ENCODE data around the gene ANKRD11.
A peak's percentile ranks its signal among the peaks of the same experiment; 100 is the strongest.
"Not testable (repeated sequence)": the region's sequence is repeated elsewhere in the genome, so short reads cannot be mapped to it uniquely, and the experiment has no call there.

The ANKRD11 gene

DNA sequence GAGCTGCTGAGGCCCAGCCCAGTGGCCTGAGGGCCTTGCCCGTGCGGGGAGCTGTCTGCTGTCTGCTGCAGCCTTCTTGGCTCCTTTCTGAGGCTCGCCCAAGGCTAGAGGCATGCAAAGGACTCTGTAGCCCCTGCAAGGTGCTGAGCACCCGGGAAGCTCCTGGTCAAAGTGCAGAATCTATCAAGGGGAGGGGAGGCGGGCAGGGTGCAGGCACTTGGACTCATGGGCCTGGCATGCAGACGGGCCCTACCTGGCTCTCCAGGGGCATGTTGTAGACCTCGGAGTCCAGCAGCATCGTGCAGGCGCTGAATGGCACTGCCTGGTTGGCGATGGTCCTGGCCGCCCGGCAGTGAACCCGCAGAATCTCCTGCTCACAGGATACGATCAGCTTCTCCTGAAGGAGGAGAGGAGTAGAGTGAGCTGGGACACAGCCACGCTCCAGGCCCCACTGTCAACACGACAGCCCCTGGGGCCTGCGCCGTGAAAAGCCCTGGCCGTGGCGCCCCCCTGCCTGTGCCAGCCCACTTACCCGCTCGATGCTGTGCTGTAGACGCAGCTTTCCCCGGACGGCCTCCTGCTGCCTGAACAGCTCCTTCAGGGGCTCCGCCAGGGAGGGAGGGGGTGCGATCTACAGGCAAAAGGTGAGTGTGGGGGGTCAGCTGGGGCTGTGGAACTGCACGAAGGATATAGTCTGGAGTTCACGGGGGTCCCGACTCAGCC lies 215.6 kb downstream of the ANKRD11 start:
- DNase-seq: no peak

DNA sequence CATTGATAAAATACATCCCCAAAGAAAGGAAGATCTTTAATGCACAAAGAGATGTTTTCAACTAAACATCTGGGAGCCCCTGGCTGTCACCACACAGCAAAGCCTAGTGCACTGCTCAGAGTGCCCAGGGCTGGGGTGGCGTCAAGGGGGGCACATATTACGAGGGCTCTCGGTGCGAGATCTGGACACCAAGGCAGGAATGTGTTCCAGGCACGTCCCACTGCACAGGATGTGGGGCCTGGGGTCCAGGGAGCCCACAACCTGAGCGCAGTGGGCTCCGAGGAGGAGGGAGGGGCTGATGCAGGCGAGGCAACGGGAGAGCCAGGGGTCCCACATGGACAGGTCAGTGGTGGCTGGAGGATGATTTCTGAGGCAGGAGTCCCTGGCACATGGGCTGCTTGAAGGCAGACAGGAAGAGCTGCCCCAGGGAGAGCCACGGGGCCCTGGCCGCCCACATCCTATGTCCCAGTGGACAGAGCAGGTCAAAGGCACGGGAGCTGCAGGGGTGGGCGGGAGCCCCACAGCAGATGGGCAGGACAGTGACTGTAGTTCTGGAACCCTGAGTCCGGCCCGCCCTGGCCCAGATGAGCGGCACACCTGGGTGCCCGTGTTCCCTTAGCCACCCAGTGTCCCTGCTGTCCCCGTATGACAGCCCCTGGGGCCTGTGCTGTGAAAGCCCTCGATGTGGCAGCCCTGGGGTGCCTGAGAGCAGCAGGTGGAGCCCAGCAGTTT lies 216.5 kb downstream of the ANKRD11 start:
- no peak for DNase-seq

DNA sequence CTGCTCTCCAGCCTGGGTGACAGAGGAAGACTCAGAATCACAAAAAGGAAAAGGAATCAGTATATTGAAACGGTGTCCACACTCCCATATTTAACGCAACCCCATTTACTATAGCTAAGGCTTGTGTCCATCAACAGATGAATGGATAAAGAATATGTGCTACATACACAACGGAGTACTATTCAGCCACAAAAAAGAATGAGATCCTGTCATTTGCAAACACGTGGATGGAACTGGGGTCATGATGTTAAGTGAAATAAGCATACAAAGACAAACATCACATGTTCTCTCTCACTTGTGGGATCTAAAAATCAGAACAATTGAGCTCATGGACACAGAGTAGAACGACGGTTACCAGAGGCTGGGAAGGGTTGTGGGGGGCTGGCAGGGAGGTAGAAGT lies 217.7 kb downstream of the ANKRD11 start:
- no peak for DNase-seq

DNA sequence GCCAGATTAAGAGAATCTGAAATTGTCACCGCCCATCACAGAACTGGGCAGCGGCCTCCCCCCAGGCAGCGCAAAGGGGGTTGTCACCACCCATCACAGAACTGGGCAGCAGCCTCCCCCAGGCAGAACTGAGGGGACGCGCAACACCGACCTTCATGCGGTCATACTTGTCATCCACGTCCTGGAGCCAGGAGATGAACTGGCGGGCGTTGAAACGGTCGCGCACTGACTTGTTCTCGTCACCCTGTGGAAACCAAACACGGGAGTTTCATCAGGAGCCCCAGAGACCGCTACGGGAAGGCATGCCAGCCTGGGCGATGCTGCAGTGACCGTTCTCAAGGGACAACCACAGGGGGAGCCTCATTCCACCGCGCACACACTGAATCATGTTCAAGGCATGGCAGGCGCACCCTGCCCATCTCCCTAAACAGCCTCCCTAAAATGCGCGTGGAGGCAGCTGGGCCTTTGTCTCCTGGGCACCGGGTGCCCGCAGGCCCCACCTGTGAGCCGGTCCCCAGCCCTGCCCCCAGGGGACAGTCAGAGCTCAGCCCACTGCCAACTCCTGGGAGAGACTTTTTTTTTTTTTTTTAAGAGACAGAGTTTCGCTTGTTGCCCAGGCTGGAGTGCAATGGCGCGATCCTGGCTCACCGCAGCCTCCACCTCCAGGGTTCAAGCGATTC lies 219.6 kb downstream of the ANKRD11 start:
- no peak for DNase-seq

DNA sequence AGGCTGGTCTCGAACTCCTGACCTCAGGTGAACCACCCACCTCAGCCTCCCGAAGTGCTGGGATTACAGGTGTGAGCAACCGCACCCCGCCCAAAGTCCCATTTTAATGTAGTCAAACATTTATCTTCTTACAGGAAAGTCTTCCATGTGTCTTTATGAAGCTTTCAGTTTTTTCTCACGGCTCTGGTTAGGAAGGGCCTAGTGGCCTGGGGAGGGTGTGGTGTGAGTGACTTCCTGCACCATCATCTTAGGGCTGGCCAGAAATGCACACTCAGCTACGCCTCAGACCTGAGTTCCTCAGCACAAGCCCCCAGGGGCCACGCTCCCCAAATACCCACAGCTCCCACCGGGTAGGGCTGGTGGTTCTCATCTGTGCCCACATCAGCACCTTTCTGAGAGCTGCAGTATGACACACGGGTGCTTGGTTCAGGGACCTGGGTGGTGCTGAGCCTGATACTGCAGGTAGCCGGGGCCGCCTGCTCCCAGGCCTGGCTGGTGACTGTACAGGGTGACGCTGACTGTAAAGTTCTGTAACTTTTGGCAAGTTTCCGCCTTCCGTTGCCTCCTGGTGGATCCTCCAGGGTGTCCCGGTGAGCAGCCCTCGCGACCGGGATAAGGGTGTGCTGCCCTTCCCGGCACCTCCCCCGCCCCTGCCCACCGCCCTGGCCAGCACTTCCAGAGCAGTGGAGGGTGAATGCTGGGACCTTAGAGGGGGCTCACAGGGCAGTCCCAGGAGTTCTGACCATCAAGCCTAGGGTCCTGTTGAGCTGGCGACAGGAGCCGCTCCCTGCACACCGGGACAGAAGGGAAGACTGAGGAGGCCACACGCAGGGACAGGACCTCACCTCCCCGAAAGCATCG lies 220.3 kb downstream of the ANKRD11 start:
- no peak for DNase-seq

DNA sequence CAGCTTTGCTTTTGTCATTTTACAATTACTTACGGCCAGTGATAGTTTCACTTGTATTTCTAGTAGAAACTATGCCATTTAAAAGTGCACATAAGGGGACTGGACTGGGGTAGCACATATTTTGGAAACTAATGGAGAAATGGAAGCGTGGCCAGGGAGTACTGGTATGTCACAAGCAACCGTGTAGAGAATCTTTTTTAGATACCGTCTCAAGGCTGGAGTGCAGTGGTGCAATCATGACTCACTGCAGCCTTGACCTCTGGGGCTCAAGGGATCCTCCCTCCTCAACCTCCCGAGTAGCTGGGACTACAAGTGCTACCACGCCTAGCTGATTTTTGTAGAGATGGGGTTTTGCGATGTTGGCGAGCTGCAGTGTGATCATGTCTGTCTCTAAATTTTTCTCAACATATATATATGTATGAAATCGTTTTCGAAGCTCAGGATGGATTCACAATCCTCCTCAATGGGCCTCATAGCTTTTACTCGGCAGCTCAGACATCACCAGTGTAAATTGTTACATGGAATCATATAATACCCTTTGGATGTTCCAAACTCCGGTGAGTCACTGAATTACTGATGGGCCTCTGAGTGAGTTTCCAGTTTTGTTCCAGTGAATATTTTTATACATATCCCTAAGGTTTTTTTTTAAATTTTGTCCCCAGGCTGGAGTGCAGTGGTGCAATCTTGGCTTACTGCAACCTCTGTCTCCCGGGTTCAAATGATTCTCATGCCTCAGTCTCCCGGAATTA lies 221.2 kb downstream of the ANKRD11 start:
- DNase-seq: no peak

DNA sequence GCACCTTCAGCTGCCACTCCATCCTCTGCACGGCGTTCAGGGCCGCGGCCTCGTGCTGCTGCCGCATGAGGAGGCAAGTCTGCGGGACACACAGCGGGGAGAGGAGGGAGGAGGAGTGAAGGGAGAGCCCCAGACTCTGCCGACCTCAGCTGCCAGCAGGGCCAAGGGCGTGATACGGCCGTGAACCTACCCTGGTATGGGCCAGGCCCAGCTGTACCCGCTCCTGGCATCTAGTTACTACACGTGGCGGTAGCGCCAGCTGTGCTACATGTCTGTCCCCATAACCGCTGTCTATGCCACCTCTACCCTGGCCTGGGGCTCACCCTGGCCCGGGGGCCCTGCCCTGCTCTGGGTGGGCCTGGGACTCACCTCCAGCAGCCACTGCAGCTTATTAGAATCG lies 221.8 kb downstream of the ANKRD11 start:
- DNase-seq: no peak

DNA sequence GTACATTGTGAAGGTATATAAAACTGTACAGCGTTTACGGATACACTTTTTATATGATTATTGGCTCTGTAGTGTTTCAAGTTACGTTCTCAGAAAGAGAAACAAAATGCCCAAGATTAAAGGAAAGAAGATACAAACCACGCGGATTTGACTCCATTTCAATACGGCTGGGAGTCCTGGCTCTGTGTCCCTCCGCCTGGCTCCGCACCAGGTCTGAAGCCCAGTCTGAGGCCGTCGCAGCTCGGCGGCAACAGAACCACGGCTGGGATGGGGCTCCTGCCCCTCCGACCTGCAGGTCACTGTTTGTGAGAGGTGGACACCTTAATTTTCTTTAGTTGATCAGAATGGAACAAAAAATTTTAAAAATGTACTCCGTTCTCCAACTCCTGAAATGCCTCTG lies 222.6 kb downstream of the ANKRD11 start:
- DNase-seq: not testable (repeated sequence)

DNA sequence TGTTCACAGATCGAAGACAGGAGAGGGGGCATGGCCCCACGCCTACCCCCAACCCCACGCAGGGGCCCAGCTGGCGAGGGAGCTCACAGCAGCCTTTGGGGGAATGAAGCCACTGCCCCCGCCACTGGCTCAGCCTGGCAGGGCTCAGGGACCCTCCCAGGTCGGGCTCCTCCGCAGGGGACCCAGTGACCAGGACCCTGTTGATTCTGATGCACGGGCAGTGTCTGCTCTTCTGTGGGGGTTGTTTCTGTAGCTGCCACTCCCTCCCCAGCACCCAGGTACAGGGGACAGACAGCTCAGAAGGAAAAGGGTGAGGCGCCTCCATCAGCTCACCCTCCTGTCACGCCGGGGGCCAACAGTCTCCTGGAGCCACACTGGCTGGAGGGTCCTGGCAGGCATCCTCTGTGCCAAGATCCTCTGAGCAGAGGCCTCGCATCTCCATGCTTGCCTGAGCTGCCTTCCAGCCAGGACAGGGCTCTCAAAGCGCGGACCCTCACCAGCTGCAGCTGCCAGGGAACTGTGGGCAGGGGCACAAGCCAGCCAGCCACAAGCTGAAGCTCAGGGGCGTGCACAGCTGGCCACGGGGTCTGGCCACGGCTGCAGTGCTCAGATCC lies 223.7 kb downstream of the ANKRD11 start:
- DNase-seq: no peak

DNA sequence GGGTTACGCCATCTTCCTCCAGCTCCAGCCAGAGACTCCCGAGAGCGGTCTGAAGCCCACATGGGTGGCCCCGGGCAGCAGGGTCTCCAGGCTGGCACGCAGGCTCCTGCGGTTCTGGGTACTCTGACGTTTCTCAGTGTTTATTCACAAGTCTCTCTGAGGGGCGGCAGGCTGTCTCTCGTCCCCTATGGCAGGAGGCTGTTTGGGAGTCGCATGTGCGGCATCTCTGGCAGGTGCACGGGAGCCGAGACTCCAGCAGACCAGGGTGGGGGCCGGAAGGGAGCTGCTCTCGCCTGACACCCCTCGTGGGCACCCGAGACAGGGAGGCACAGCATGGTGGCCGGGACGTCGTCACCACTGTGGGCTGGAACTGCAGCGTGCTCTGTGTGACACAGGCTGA lies 224.7 kb downstream of the ANKRD11 start:
- no peak for DNase-seq

DNA sequence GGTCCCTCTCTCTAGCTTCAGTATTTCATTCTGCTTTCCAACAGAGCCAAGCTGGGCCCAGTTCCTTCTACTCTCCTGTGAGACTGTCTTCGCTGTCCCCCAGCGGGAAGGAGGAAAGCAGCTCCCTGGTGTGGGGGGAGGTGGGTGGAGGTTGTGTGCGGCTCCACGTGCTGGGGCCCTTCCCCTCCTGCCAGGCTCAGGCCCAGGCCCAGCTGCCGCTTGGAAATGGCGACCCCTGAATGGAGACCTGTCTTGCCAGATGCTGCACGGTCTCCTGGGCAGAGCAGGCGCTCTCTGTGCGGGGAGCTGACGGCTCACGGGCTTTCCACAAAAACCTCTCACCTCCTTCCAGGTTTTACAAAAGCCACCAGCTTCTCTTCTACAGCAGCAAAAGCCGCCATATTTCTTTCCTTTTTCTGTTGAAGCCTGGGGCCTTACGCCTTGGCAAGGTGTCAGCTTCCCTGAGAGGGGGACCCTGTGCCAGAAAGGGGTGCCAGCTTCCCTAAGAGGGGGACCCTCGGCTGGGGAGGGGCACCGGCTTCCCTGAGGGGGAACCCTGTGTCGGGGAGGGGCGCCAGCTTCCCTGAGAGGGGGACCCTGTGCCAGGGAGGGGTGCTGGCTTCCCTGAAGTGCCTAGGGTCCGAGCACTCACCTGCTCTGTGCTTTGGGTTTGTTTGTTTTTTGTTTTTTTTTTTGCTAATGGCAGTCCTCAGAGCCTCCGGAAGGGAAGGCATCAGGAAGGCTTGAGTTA lies 225.4 kb downstream of the ANKRD11 start:
- DNase-seq: peak; percentile 20

DNA sequence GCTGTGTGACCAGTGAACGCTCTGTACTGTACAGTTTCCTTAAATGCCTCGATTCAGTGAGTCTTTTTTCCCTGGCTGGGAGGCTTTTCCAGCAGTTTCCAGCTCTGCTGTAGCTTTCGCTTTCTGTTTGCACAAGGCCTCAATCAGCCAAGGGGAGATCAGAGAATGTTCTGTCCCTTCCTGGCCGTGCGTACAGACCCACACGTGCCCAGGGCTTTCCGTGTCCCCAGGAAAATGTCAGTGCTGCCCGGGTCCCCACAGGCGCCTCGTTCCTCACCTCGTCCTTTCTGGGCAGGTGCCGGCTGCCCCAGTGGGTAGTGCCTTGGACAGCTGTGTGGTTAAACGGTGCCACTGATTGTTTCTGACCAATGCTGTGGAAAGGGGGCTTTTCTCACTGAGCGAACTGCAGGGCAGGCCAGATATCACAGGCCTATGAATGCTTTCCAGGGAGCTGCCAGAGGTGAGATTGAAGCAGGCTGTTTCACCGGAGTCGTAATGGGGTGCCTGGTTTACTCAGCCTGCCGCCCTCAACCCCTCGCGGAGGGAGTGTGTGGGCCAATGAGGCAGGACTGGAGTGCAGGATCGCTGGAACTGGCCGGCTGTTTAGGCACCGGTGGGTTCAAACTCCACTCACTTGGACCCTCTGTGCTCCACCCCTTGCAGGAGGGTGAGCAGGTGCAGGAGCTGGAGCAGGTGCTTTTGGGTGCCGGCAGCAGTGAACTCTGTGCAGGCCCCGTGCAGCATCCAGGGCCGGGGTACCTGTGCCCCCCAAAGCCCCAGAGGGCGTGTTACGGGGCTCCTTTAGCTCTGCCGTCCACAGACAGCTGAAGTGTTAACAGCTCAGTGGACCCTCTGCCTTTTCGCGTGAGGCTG lies 228.4 kb downstream of the ANKRD11 start:
- no peak for DNase-seq

DNA sequence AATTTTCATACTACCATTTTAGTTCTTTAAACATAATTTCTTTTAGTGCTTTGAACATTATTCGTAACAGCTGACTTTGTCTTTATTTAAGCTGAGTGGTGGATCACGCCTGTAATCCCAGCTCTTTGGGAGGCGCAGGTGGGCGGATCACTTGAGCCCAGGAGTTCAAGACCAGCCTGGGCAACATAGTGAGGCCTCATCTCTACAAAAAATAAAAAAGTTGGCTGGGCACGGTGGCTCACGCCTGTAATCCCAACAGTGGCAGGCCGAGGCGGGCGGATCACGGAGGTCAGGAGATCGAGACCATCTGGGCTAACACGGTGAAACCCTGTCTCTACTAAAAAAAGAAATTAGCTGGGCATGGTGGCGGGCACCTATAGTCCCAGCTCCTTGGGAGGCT lies 230.5 kb downstream of the ANKRD11 start:
- DNase-seq: not testable (repeated sequence)

DNA sequence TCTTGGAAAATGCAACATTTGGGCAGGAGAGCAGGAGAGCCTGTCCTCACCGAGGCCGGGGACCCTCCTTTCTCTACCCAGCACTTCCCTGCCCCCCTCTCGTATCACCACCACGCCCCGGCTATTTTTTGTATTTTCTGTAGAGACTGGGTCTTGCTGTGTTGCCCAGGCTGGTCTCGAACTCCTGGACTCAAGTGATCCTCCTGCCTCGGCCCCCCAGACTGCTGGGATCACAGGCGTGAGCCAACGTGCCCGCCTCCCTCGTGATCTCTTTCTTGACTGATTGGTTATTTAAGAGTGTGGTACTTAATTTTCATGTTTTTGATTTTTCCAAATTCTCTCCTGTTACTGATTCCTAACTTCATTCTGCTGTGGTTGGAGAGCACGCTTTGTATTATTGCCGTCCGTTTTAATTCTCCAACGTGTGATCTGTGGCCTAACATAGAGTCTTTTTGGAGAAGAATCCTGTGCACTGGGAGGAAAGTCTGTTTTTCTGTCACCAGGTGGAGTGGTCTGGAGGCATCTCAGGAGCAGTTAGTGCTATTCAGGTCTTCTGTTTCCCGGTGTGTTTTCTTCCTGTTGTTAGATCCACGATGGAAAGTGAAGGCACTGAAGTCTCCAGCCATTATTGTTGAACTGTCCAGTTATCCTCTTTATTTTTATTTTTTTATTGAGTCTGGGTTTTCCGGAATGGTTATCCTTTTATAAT lies 232.4 kb downstream of the ANKRD11 start:
- DNase-seq: no peak

DNA sequence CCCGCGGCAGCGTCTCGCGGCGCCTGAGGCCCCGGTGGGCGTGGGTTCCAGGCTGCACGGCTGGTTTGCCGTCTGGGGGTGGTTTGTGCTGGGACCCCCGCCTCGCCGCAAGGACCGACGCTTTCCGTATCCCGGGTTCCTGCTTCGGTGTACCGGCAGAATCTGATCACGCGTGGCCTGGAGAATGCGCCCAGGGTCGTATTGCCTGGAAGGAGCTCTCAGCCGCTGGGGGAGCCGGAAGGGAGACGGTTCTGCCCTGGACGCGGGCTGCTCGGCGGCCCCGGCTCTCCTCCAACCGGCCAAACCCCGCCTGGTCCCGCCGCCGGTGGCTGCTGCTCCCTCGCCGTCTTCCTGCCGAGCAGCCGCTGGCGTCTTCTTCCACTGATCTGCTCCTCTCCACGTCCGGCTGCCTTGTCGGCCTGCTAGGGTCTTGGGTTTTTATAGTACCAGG lies 233.1 kb downstream of the ANKRD11 start:
- no peak for DNase-seq

DNA sequence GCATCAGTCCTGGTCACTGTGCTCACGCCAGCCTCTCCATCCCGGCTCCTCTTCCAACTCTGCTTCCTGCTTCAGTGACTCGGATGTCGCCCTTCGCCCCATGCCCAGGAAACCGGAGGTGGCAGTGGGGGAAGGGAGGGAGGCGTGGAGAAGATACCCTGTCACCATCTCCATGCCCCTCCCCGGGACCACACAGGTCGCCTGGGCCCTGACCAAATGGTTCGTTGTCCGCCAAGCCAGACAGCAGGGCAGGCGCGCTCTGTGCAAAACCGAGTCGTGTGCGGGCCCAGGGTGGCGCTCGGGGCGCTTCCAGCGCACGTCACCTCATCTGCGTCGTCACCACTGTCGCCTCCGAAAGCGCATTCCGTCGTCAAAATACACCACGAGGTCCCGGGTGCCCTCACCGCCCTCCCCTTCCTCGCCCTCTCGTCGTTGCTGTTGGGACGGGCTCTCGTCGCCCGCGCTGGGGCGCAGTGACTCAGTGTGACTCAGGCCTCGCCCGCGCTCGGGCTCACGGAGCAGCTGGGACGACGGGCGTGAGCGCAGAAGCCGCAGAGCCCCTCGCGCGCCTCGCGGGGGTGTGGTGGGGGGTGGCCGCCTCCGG lies 233.6 kb downstream of the ANKRD11 start:
- peak; percentile 27 for DNase-seq

DNA sequence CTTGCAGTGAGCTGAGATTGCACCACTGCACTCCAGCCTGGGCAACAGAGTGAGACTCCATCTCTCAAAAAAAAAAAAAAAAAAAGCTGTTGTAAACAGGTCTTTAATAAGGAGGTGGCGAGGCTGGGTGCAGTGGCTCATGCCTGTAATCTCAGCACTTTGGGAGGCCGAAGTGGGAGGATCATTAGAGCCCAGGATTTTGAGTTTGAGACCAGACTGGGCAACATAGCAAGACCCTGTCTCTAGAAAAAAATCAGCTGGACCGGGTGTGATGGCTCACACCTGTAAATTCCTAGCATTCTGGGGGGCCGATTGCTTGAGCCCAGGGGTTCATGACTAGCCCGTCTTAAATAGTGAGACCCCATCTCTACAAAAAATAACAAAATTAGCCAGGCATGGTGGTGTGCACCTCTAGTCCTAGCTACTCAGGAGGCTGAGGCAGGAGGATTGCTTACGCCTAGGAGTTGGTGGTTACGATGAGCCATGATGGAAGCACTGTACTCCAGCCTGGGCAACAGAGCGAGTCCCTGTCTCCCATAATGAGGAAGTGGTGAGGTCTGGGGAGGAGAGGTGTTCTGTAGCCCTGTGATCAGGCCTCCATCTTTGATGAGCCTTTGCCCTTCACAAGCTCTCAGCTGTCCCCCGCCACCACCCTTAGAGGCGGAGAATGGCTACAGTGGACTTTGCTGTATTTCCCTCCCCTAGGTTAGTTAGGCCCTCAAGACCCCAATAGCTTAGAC lies 236.6 kb downstream of the ANKRD11 start:
- no peak for DNase-seq
